NOMO-1 (cell line): Measurements from ENCODE around the gene PIP5K1B.

Experiments used
- DNase-seq, 2 experiments: peaks; one replicate each; lab custom pipeline; 2025; ENCODE audit not compliant: unreplicated experiment in 2 of 2; lab: John Stamatoyannopoulos, UW

The PIP5K1B gene

DNA sequence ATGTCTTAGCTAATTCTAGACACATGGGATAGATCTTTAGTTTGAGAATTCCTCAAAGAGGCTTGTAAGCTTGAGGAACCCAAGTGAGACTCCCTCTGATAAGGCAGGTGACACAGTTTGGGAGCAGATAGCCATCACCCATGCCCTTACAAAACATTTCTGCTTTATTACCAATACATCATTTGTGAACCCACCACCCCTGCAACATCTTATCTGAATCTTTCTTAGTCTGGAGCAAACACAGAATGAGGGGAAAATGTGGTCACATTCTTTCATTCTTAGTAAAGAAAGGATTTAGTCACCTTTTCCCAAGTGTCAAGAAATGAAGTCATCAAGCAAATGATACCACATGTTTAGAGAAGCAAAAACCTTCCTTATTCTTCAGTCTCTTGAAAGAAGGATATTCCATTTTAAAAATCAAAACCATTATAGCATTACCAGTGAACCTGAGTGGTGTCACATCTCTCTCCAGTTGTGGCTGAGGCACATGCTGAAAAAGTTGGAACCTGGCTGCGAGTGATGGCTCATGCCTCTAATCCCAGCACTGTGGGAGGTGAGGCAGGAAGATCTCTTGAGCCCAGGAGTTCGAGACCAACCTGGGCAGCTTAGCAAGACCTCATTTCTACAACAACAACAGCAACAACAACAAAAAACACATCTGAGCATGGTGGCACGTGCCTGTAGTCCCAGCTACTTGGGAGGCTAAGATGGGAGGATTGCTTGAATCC lies 243.0 kb downstream of the PIP5K1B start:
- no peak for DNase-seq

DNA sequence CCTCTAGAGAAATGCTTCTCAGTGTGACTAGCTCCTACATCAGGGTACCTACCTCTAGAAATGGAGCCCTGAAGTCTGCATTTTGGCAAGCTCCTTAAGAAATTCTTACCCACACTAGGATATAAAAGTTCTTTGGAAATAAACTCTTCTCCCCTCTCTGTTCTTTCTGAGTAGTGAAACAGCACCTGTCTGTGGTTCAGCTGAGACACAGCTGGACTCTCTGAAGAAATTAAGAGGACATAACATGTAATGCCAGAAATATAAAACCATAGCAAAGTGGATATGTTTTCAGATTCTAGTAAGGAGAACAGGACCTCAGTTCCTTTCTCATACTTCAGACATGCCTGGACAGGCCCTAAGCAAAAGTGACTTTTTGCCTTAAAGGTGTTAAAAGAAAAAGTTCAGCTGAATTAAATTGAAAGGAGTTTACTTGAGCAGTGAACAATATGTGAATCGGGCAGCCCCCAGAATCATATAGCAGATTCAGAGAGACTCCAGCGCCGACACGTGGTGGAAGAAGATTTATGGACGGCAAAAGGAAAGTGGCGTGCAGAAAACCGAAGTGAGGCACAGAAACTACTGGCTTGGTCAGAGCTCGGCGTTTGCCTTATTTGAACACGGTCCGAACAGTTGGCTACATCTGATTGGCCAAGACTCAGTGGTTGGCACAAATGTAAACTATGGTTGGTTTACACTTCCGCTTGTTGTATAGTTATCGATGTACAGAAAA lies 244.4 kb downstream of the PIP5K1B start:
- DNase-seq, result peak; percentile 21 to 25

DNA sequence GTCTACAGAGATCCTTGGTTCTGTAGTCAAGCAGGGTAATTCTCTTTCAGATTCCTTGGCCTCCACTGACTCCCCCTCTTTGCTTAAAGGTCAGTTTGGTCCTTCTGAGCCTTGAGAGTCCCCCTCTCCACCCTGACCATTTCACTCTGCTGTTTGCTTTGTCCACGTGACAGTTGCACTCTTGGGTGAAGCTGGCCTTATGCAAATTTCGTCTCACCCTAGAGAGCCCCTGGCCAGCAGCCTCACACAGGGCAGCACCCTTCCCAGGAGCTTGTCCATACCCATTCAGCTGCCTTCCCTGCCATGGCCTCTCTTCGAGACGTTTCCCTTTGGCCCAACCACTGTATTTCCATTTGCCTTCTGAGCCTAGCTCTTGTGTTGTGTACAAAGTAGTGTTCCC lies 245.1 kb downstream of the PIP5K1B start:
- DNase-seq, result no peak

DNA sequence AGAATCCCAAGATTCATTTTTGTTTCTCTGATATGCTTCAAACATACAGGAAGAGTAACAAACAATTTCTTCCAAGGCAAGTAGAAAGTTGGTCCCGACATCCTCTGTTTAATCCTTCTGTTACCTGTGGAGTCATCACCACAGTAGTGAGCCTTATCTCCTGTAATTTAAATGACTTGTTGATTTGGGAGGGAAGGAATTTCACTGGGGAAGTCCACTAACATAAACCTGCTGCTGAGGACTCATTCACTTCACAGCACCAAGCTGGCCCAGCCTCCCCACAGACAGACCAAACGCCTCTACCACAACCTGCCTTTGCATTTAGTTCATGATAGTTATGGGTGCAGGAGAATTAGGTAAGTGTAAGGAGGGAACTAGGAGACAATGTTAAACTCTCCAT lies 245.6 kb downstream of the PIP5K1B start:
- no peak for DNase-seq

DNA sequence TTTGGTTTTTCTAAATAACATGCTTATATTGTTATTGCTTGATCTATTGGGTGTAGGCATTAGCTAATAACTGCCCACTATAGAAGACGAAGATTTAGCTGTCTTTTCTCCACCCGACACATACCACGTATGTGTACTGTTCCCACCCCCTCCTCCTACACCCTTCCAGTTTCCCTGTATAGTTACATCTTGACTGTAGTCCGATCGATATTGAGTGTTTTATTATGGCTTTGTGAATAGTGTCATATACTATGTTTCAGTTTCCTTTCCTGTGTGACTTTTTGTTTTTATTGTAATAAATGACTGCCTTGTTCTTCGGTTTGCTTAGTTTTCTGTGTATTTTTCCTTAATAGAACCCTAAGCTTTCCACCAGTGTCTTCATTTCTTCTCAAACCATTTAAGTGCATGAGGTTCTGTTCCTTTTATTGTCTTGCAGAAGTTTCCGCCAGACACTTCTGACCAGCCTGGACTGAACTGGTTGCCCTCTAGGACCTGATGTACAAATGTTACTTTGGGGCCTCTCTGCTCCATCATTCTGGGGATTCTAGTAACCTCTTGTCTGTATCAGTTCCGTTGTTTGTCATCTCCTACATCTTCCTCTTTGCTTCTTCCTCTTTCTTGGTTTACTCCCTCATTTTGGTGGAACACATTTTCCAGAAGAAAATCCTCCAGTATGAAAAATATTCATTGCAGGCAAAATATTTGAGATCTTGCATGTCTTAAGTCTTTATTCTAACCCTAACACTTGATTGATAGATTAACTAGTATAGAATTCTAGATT lies 247.0 kb downstream of the PIP5K1B start:
- DNase-seq, result peak; percentile 19 to 50

DNA sequence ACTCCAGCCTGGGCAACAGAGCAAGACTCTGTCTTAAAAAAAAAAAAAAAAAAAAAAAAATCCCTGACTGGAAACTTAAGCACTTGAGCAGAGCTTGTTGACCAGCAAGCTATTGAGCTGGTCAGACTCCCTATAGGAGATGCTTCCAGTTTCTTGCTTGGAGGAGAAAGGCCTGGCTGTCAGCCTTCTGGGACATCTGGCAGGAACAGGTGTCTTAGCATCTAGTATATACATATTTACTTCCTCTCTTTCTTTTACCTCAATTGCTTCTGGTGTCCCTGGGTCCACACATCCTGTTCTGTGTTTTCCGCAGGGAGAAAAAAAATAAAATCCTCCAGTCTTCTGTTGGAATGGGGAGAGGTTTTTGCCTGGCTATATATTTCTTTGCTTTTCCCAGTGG lies 248.7 kb downstream of the PIP5K1B start:
- DNase-seq, result no peak

DNA sequence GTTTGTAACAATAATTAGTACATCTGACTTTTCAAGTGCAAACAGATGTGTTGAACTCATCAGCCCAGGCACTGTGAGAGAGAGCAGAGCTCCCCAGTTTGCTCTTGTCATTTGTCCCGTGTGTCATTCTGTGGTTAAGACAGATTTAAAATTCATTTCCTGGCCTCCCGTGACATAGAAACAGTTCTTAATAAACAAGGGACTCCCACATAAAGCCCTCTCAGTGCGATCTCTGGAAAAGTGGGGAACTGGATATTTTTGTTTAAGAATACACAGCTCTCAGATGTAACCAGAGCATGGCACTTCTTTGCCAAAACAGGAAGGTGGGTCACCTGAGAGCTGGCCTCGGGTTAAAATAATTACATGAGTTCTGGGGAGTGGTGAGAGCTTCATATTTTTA lies 250.3 kb downstream of the PIP5K1B start:
- no peak for DNase-seq

DNA sequence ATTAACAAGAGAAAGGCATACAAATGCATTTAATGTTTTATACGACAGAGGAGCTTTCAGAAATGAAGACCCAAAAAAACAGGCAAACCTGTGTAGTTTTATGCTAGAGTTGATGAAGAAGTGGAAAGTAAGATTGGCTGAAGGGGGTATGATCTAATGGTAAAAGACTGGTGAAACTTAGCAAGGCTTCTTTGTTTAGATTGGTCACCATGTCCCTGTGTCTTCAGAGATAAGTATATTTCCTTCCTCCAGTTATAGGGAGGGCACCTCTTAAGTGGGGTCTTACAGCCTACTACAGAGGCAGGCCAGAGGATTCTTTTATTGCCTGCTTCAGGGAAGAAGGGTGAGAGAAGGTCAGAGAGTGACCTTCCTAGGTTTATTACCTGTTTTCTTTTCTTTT lies 252.4 kb downstream of the PIP5K1B start:
- DNase-seq, result no peak

DNA sequence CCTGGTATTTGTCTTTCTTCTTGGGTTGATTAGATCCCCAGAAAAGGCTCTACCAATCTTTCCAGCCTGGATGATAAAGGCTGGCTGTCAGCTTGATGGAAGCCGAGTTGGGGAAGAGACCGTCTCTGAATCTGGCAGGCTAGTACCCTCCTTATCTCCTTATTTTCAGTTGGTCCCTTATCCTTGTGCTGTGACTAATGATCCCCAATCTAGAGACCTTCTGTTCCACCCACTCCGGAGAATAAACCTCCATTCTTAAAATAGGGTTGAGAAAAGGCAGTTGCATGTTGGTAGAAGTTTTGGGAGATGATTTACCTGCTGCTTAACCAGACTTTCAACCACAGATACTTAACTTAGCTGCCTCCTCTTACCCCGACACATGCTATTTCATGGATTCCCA lies 256.5 kb downstream of the PIP5K1B start:
- DNase-seq, result no peak

DNA sequence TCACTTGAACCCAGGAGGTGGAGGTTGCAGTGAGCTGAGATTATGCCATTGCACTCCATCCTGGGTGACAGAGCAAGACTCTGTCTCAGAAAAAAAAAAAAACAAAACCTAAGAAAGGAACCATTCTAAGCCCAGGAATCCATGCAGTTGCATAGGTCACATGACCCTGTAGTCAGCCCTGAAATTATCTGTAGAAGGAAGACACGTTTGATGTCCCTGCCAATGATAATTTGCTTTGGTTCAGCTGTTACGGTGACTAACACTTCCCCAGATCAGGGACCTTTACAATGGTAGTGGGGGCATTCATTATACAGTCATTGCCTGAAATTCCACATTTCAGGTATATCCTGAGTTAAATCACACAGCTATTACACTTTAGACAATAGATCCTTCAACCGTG lies 258.4 kb downstream of the PIP5K1B start:
- no peak for DNase-seq

DNA sequence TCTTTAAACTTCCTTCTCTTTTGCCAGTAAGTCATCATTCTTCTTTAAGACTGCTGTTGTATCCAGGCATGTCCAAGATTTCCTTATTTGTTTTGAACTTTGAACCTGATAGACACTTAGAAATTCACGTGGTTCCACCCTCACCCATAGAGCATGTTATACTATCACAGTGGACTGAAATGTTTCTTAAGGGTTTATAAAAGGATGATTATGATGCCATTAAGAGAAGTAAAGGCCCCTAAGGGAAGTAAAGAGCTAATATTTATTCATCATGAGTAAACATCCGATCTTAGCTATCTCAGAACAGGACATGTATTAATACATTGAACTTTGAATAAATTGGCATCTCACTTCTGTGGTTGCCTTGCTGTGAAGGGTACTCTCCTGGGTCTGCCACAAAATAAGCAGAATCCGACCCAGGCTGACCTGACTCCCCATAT lies 259.1 kb downstream of the PIP5K1B start:
- no peak for DNase-seq

DNA sequence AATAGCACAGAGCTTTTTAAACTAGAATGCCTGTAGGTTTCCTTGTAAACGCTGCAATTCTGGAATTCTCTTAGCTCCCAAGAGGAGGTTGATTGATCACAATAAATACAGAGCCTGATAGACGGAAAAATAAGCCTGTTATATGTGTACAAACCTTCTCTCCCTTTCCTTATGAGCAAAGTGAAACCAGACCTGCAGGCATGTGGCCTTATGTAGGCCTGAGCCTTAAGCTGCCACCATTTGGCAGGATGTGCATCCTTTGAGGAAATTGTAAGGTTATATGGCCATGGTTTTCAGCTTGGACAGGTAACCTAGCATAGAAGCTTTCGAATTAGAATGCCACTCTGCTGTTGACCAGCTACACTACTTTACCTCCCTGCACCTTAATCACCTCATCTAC lies 259.7 kb downstream of the PIP5K1B start:
- DNase-seq, result no peak

DNA sequence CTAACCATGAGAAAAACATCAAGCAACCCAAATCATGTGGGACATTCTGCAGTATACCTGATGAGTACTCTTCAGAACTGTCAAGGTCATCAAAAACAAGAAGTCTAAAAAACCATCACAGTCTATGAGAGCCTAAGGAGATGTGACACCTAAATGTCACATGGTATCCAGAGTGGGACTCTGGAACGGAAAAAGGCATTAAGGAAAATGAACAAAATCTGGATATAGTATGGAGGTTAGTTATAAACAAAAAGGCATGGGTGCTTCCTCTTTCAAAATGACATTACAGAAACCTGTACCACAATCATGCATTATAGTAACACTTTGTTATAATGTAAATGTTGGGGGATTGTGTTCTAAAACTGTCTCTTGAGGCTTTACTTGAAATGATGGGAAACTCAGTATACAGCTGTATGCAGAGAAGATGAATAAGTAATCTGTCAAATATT lies 261.5 kb downstream of the PIP5K1B start:
- no peak for DNase-seq

DNA sequence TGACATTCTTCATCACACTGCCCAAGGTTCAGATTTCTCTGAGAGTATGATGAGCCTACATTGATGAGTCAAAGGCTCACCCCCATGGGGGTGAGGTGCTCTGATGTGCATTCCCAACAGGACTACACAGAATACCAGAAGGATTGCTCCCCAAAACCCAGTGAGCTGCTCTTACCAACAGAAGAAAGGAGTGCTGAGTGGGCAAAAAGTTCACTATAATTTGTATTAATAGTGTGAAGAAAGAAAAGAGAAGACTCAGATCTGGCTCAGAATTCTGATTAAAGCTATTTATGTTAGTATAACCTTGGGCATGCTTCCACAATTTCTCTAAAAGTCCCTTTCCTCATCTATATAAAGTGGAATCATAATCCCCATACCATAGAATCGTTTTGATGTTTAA lies 262.8 kb downstream of the PIP5K1B start:
- DNase-seq, result no peak

DNA sequence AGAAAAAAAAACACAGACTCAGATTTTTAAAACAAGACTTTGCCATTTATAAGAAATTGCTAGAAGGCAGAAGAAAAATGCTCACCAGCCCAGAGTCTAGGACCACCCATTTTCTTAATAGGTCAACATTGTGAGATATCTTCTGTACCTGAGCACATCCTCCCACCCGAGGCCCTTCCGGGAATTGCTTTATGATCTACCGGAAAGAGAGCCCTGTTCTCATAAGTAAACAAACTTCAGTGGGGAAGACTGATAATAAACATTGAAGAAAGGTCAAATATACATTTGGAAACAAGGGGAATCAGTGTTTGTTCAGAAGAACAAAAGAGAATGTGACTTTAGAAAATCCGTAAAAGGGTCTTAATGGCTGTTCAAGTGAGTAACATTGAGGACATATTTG lies 264.5 kb downstream of the PIP5K1B start:
- DNase-seq, result no peak

DNA sequence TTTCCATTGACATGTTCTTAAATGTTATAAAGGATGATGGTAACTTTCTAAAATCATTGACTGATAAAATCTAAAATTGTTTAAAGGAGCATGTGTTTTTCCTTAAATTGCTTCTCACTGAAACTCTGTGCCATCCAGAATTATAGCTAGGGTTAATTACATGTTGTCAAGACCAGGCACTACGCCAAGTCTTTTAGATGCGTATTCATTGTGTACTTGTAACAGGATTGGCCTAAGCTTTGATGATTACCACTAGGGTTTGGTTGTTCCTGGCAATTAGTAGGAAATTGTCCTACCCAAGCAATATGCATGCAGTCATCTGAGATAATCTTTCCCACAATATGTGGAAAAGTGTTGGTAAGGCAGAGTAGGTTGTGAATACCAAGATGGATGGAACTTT lies 265.1 kb downstream of the PIP5K1B start:
- DNase-seq, result no peak

DNA sequence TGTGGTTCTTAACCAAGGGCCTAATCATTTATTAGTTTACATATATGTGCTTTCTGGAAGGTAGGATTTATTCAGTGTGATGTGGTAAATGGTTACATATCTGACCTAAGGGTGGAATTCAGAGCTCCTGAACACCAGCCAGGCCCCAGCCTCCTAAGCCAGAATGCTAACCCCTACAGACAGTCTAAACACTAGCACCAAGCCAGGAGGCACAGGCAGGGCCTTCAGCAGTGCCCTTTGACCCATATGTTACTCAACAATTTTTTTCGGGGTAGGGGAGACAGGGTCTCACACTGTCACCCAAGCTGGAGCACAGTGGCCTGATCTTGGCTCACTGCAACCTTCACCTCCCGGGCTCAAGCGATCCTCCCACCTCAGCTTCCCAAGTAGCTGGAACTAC lies 268.6 kb downstream of the PIP5K1B start:
- no peak for DNase-seq

DNA sequence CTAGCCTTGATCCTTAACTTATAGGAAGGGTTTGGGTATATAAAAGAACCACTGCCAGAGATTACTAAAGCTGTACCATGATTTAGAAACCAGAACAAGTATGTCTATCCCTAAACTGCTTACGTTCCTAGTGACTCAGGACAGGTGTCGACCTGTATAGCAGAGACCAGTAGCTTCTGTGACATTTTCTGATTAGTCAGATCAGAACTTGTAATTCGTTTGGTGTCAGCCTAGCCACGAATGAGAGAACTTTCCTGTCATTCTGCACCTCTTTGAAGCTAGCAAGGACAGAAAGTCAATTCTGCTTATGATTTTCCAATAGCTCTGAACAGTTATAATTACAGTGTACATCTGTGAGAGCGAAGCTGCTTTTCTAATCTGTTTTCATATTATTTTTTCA lies 269.4 kb downstream of the PIP5K1B start:
- DNase-seq, result no peak

DNA sequence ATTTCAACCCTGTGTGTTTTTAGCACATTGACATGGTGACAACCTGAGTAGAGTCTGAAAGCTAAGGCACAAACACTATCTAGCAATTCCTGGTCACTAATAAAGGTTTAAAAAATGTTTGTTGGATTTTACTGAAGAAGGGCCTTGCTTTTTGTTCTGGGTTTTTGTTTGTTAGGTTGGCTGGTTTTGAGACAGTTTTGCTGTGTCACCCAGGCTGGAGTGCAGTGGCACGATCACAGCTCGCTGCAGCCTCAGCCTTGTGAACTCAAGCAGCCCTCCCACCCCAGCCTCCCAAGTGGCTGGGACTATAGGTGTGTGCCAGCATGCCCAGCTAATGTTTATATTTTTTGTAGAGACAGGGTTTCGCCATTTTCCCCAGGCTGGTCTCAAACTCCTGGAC lies 269.9 kb downstream of the PIP5K1B start:
- no peak for DNase-seq

DNA sequence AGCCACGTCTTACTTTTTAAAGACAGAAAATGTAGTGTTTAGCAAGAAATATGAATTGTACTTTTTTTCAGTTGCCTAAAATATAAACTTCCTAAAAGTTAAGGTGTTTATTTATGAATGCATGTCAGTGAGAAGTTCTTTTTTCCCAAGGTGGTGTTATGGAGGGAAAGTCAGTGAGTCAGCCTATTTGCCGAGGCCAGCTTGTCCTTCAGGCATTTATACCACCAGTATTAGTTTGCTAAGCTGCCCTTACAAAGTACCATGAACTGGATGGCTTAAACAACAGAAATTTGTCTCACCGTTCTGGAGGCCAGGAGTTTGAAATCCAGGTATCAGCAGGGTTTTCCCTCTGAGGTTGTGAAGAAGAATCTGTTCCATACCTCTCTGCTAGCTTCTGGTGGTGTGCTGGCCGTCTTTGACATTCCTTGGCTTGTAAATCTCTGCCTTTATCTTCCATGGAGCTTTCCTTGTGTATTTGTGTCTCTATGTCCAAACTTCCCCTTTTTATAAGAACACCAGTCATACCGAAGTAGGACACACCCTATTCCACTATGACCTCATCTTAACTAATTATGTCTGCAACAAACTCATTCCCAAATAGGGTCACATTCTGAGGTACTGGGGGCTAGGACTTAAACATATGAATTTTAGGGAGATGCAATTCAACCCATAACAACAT lies 270.5 kb downstream of the PIP5K1B start:
- peak in 1 of 2 experiments; percentile 50 for DNase-seq

DNA sequence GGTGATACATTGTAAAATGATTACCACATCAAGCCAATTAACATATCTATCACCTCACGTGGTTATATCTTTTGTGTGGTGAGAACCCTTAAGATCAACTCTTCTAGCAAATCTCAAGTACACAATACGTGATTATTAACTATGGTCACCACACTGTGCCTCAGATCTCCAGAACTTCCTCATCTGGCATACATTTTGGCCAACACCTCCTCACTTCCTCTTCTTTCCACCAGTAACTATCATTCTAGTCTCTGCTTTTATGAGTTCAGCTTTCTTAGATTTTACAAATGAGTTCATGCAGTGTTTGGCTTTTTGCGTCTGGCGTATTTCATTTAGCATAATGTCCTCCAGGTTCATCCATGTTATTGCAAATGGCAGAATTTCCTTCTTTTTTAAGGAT lies 273.0 kb downstream of the PIP5K1B start:
- DNase-seq, result peak; percentile 57 to 82
